ENCODE measurements around the gene PCDH17. TPM values are rescaled to one million over a fixed set of nuclear protein-coding genes. Genes with fewer than 3 reads are reported as not detected.

Gene PCDH17
- total RNA-seq, 1 donor from 2014 or later: 0.39 TPM

DNA sequence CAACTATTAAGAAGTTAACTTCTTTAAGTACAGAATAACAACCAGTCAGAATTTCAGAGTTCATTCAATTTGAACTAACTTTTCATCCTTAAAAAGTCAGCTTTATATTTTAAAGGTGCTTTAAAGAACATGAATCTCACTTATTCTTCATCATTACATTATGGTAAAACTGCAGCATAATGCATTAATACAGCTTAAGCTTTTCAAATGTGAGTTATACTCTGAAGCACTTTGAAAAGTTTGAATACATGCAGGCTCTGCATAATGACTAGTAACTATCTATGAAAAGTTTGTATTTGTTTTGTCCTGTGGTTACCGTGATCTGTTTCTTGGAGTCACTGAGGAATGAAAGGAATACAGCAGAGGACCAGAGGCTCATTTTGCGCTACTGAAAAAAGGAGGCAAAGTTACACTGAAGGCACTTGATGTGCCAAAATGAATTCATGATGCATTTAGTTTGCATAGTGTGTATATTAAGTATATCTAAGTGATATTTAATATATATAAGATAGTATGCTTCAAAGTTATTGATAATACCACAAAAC lies 4.1 kb downstream of the PCDH17 start:
- DNase-seq (ENCODE audit: low read depth in 2 of 2): no peak

DNA sequence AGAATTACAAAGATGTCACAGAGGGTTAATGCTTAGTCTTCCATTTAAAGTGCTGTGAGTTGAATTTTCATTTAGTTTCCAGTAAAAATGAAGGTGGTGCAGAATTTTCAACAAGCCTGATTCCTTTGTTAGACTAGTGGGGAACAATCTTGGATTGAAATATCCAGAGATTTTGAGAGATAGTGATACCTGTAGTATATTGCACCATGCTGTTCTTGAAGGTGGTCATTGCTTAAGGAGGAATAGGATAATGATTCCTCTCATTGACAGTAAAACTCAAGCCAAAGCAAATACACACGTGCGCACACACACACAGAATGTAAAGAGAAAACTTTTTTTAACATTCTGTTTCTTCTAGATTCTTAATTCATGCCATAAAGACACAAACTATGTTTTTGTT lies 5.3 kb downstream of the PCDH17 start:
- DNase-seq (ENCODE audit: low read depth in 2 of 2): no peak

DNA sequence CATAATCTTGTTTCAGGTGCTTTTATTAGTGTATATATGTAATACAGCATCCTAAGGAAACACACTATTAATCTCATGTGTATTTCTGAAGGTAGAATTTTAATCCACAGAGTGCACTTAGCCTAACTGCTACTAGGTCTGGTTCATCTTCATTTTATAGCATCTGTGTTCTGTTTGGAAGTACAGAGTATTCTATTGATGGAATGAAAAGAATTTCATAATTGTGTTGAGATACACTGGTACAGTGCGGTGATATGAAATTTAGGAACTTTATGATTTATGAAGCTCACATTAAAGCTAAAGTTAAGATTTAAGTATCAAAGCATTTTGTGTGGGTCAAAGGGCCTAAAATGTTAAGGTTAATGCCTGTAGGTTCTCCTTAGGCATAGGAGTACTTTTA lies 6.0 kb downstream of the PCDH17 start:
- DNase-seq (ENCODE audit: low read depth in 2 of 2): no peak

DNA sequence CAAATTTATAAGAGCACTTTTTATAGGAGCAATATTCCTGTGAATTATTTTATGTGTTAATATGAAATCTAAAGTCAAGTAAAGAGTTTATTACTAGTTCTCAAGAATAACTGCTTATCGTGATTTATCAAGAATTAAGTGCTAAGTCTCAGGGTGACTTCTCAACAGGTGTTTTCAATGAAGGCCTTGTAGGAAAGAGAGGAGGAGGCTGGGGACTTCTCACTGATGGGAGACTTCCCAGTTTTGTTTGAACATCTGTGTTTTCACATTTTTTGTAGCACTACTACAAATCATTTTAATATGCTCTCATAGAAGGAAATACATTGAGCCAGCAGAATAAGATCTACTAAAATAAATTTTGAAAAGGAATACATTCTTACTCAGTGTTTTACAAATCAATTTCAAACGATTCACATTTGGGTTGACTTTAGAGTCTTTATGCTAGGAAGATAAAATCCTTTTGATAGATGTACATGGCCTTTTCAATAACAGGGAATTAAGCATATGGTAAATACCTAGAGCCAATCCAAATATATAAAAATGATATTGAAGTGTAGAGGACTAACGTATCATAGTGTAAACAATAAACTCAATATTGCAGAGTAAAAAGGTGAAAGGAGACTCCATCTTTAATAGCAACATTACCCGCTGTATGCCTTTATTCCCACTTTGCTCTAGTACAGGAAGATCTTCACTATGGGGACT lies 6.8 kb downstream of the PCDH17 start:
- DNase-seq (ENCODE audit: low read depth in 2 of 2): no peak

DNA sequence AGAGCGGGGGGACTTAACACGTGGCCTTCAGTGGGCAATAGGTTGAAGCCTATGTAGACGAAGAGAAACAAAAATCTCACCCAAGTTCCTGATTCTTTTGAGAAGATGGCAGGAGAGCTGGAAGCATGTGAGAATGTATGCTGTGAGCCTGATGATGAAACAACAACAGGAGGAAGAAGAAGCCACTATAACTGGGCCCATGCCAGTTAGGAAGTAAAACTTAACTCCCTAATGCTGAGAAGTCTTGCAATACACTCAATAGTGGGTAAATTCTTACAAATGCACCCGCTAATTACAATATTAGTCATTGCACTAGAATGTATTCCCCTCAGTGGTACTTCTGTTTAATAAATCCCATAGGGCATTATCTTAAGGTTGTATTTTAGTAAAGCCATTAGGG lies 9.1 kb downstream of the PCDH17 start:
- DNase-seq (ENCODE audit: low read depth in 2 of 2): no peak

DNA sequence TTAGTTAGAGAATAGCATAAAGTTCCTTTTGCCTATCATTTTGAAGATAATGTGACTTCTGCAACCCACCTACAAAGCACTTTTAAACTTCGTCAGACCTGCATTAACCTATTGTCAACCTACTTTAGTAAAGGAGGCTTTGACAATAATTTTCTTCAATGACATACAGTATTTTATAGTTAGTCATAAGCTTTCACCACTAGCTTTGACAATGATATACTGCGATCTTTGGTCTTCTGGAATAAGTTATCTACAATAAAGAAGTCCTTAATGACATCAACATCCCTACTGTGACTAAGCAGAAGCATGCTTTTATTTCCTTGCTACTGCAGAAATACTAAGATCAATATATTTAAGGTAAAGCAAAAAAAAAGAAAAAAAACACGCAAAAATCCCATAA lies 9.5 kb downstream of the PCDH17 start:
- no peak for DNase-seq (ENCODE audit: low read depth in 2 of 2)

DNA sequence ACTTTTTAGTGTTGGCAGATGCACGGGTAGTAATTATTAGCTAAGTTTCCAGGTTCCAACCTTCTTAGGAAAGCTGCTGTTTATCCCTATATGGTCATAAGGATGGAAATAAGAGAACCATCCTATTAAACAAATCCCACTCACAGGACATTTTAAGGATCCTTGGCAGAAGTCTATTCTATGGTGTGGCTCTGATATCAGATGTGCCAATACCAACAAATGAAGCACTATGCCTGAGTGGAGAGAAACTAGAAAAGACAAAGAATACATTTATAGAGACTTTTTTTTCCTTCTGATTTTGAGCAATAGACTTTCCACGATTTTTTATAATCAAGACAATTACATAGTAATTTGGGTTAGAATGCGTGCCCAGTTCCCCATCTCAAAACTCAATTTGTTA lies 12.6 kb downstream of the PCDH17 start:
- no peak for DNase-seq (ENCODE audit: low read depth in 2 of 2)

DNA sequence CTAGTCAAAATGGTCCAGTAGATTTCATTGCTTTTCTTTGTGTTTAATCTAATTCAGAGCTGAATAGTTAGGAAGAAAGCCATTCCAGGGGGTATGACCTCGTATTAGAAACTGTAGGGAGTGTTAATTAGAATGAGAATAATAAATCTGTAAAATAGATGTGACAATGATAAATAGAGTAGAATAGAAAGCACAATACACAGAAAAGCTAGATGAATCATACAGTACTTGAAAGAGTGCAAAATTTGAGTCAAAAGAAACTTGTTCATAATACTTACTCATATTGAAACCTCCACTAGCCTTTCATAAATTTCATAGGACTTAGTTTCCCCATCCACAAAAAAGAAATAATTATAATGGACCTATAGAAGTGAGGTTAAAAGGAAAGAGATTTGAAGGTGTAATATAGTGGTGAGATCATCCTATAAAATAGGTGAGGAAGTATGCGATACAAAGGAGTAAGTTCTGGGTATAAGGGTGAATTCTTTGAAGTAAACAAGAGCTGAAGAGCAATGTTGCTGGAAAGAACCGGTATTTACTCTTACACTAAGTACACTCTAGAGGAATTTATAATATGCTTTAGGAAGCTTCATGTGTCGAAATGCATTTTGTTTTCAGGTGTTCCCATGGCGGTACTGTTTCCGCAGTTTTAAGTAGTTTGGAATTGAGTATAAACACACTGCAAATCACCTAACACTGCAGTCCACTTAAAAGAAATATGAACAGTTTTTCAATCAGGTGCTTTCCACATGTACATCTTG lies 21.9 kb downstream of the PCDH17 start:
- DNase-seq (ENCODE audit: low read depth in 2 of 2): no peak

DNA sequence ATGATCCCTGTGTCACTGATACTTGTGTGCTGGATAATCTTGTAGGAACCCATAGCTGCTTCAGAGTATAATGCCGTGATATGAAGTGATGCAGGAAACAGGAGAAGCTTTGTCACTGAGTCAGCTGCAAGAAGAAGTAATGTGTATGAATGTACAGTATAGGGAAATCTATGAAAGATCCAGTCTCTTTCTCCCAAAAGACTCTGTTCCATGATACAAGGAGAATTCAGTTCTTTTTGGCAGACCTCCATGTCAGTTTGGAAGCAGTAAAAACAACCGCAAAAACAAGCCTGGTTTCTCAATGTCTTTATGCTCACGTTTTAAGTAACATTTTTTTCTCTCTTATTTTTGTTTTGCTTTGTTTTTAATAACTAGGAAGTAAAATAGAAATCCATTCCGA lies 33.9 kb downstream of the PCDH17 start:
- DNase-seq (ENCODE audit: low read depth in 2 of 2): no peak

DNA sequence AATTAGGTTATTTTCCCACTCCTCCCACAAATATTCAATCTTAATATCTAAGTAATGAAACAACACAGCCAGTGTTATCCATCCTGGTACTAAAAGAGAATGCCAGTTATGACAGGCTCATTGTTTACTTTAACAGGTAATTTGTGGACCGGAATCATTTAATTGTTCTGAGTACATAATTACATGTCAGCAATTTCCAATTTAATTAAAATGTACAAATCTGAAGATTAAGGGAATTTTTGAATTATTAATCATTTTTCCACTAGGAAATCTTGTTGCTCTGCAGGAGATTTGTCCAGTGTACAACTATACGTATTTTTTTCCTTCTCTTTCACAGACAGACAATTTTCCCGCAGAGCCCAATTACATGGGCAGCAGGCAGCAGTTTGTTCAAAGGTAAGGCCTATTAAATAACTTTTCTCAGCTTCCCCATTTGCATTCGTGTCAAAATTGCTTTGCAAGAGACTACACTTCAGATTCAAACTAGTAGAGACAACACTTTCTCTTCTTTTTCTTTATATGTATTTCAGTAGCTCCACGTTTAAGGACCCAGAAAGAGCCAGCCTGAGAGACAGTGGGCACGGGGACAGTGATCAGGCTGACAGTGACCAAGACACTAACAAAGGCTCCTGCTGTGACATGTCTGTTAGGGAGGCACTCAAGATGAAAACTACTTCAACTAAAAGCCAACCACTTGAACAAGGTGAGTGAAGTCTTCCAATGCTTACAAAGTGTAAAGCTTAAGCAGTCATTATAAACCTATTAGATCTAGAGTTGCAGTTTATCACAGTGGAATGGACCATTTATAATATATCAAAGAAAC lies 34.8 kb downstream of the PCDH17 start:
- DNase-seq (ENCODE audit: low read depth in 2 of 2): no peak

DNA sequence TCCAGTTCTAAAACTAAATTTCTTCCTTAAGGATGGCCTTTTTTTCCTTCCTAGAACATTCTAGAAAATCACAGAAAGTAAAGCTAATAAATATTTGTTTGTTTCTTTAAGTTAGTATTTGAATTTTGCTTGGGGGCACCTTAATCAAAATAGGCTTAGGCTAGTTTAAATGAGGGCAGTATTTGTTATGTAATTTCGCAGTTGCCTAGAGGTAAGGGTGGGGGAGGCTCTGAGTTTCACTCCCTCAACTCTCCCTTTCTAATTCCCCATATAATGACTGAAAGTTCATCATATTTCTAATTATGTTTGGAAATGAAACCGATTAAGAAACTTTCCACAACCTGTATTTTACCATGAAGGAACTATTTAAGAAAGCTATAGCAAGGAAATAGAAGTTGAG lies 40.6 kb downstream of the PCDH17 start:
- no peak for DNase-seq (ENCODE audit: low read depth in 2 of 2)

DNA sequence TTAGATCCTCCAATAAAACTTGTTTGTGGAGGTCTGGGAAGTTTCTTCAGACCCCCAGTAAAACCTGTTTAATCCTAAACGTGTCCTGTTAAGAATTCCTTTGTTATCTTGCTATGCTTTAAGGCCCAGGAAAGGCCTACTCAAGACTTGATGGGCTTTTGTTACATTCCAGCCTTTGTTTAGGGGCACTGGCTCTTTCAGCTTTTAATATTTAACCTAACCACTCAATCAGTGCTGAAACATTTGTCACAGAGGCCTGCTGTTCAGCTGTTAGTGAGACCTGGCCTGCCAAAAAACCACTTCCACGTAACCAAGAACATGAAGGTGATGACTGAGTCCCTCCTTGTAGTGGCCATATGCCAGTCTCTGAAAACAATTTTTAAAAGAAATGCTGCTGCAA lies 41.7 kb downstream of the PCDH17 start:
- no peak for DNase-seq (ENCODE audit: low read depth in 2 of 2)

DNA sequence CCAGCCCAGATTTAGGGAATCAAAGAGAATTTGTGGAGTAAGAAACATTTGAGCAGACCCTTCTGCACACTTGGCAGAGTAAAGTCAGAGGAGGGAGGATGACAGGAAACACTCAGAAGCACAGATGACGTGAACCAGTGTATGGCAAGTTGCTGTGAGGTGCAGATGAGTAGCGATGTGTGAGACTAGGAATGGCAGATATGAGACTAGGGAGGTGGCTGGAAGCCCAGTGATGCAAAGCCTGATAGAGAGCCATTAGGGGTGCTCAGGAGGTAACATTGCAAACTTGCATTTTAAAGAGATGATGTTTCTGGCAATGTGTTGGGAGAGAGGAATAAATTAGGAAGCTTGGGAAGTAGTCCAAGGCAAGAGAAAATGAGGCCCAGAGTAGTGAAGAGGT lies 44.0 kb downstream of the PCDH17 start:
- DNase-seq (ENCODE audit: low read depth in 2 of 2): no peak

DNA sequence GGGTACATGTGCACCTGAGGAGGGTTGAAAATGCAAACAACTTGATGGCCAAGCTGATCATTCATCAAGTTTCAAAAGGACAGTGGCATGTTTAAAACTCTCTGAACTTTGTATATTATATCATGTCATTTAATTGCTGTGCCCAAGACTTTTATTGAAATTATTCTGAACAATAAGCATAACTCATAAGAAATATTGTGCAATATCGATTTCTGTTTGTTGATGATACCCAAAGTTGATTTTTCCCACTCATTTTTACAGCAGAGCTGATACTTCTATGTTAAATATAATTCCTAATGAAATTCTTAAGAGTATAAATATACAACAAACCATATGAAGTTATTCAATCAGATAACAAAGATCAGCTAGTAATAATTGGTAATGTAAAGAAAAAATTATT lies 49.1 kb downstream of the PCDH17 start:
- no peak for DNase-seq (ENCODE audit: low read depth in 2 of 2)

DNA sequence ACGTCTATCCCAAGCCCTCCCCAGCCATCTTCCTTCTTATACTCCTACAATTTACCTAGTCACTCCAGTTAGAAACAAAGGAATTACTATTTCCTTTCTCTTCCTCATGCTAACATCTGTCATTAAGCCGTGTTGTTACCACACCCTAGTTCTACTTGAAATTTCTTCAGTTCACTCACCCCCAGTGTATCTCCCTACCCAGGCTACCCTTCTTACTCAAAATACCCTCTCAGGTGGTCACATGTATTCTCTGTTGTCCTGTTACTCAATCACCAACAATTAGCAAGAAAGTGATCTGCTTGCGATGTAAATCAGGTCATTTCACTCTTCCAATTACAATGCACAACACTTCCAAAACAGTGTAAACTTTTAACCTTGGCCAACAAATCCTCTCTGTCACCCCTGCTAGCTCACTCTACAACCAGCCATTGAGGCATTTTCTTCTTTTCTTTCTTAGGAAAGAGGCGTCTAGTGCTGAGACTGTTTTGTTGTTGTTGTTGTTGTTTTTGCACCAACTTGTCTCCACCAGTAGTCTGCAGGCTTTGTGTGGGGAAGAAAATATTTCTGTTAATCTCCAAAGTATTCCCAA lies 50.7 kb downstream of the PCDH17 start:
- DNase-seq (ENCODE audit: low read depth in 2 of 2): no peak

DNA sequence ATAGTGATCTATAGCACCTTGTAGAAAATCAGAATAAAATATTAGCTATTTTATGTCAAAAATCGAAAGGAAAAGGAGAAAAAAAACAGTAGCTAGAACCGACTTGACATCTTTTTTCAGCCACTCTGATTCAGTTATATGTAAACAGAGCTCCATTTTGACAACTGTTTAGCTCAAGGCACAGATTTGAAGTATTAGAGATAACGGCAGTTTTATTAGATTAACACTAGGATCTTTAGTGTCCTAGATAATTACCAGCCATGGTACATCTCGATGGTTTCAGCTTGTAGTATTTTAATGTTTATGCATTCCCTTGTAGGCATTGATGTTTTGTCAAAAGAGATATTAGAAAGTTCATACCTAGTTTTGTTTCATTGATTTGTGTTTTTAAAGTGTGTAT lies 67.3 kb downstream of the PCDH17 start:
- no peak for DNase-seq (ENCODE audit: low read depth in 2 of 2)

DNA sequence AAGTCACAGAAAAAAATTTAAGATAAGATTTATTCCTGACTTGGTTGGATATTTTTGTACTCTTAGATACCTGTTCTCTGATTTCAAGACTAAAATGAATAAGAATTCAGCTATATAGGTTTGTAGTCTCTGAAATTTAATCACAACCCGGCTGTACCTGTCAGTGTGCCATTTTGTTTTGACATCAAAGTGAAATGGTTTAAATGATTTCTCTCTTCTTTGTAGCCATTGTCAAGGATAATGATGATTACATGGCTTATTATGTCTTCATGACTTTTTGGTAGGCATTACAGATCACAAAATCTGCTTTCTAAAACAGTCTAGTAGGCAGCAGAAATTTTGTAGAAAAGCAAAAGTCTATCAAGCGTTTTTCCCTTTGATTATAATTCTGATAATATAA lies 72.5 kb downstream of the PCDH17 start:
- DNase-seq (ENCODE audit: low read depth in 2 of 2): no peak

DNA sequence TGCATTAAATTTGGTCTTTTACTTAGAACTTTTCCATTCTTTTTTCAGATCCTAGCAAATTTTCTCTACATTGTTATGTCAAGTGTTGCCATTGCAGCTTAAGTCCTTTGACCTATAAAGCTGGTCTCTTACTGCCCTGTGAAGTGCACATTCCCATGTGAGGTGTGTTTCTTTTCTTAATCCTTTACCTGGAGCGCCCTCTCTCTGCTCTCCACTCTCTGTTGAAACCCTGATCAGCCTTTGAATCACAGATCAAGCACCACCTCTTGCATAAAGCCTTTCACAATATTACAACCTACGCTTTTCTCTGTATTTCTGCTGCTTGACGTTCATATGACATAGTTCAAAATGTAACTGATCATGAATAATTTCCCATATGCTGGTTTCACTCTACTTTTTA lies 84.8 kb downstream of the PCDH17 start:
- DNase-seq (ENCODE audit: low read depth in 2 of 2): no peak

DNA sequence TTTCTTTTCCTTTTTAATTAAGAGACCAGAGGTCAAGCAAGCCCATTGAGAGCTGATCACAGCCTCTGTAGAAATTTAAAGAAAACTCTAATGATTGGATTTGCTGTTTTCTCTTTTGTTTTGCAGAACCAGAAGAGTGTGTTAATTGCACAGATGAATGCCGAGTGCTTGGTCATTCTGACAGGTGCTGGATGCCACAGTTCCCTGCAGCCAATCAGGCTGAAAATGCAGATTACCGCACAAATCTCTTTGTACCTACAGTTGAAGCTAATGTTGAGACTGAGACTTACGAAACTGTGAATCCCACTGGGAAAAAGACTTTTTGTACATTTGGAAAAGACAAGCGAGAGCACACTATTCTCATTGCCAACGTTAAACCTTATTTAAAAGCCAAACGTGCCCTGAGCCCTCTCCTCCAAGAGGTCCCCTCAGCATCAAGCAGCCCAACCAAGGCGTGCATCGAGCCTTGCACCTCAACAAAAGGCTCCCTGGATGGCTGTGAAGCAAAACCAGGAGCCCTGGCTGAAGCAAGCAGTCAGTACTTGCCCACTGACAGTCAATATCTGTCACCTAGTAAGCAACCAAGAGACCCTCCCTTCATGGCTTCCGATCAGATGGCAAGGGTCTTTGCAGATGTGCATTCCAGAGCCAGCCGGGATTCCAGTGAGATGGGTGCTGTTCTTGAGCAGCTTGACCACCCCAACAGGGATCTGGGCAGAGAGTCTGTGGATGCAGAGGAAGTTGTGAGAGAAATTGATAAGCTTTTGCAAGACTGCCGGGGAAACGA lies 93.1 kb downstream of the PCDH17 start:
- no peak for DNase-seq (ENCODE audit: low read depth in 2 of 2)

DNA sequence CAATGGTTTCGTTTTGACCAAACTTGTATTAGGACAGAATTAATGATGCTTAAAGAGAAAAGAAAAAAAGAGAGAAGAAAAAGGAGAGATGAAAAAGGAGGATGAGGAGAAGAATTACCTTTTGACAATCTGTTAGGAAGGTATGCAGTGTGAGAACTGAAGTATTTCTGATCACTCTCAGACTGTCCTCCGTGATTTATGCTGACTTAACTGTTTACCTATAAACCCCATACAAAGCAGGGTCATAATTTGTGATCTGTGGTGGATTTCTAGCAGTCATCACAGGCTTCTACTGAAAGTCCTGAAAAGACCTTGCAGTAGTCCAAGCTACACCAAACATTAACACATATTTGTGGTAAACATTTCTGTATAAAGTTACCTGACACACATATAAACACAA lies 93.9 kb downstream of the PCDH17 start:
- DNase-seq (ENCODE audit: low read depth in 2 of 2): no peak

DNA sequence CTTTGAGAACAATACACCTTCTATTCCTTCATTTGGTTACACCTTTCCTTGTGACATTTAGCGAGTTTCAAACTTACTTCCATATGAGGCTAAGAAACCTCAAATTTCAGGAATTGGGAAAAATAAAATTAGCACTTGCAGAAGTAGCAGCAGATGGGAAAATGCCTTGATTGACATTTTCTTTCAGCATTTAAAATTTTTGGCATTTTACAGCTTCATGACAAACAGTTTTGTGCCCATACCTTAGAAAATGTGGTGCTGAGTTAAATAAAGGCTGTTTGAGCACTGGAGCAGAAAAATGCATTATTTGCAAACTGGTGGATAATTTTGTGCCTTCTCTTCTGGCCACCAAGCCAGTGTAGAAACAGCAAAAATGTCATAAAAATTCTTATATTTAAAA lies 95.4 kb downstream of the PCDH17 start:
- DNase-seq (ENCODE audit: low read depth in 2 of 2): no peak

All from dermis microvascular lymphatic vessel endothelial cell (primary cell).